ENCODE measurements around the gene HUNK.

DNA sequence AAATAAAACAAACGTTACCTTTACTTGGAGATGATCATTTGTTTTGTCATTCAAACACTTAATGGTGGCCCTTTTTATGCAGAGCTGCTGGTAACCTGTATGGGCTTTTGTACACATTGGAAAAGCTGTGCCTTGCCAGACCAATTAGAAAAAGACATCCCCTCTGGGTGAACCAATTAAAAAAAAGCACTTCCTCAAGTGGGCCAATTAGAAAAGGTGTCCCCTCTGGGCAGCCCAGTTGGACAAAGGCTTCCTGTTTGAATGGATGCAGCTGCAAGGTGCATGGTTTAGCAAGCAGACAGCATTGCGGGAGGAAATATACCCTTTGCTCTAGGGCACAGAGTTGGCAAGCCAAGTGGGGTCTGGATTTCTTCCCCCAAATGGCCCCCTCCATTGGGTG is 21.6 kb downstream of the HUNK start:
- no peak for TF ChIP-seq EZH2phosphoT487 (IDR thresholded peaks at IDR 0.05; ENCODE audit: insufficient read depth, low read depth)
- TF ChIP-seq EZH2 (IDR thresholded peaks at IDR 0.05; ENCODE audit: insufficient read depth, poor library complexity, severe bottlenecking), result no peak
